Sigmoid colon (tissue), 4 donors: Measurements from ENCODE around the gene UBTD2.

Source experiments
- EP300 ChIP-seq, 4 donors: sonication (generic); formaldehyde crosslinking; IDR thresholded peaks; one replicate each; pipeline ENCODE4 v1.6.1; 2017; ENCODE audit warnings: antibody characterized with exemption in 4 of 4
- POLR2A ChIP-seq, 2 donors: fragments of 450-650 bp; IDR thresholded peaks; one replicate each; pipeline ENCODE4 v1.6.1; 2016; ENCODE audit warnings: antibody characterized with exemption in 2 of 2, mild to moderate bottlenecking in 2 of 2, moderate library complexity in 2 of 2
- TF ChIP-seq, protein P1 (sequence below), 4 experiments: fragments of 450-650 bp in 3 of 4; fragments of 200-600 bp in 1 of 4; IDR thresholded peaks; one replicate each; pipeline ENCODE4 v1.5.1; 2016 to 2019; ENCODE audit warnings: antibody characterized with exemption in 4 of 4, mild to moderate bottlenecking in 3 of 4, moderate library complexity in 2 of 4

DNA sequence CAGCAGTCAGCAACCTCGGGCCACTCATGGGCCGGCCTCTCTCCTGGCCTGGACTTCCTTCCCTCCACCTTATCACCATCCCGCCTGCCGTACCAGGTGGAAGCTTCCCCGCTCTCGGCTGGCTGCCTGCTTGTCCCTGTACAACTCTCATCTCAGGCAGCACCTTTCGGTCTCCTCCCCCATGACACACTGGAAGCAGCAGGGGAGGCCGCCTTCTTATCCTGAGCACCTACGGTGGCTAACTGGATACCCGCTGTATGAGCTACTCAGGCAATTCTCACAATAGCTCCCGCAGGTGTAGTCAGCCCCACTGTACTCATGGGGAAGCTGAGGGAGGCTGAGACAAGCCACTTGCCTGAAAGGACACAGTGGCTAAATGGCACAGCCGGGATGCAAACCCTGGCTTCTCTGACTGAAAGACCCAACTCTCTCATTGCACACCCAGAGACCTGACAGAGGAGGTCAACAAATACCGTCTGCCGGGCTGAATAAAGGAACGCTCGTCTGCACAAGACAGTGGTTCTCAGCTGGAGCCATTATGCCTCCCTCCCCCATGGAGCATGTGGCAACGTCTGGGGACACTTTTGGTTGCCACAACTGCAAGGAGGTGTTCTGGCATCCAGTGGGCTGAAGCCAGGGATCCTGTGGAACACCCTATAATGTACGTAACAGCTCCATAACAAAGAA, 105.1 kb downstream of the UBTD2 start:
- TF ChIP-seq EP300 (IDR thresholded peaks at IDR 0.05) (no peak), POLR2A (IDR thresholded peaks at IDR 0.05) (no peak)
- TF ChIP-seq, protein P1, sequence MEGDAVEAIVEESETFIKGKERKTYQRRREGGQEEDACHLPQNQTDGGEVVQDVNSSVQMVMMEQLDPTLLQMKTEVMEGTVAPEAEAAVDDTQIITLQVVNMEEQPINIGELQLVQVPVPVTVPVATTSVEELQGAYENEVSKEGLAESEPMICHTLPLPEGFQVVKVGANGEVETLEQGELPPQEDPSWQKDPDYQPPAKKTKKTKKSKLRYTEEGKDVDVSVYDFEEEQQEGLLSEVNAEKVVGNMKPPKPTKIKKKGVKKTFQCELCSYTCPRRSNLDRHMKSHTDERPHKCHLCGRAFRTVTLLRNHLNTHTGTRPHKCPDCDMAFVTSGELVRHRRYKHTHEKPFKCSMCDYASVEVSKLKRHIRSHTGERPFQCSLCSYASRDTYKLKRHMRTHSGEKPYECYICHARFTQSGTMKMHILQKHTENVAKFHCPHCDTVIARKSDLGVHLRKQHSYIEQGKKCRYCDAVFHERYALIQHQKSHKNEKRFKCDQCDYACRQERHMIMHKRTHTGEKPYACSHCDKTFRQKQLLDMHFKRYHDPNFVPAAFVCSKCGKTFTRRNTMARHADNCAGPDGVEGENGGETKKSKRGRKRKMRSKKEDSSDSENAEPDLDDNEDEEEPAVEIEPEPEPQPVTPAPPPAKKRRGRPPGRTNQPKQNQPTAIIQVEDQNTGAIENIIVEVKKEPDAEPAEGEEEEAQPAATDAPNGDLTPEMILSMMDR (IDR thresholded peaks at IDR 0.05), result no peak
